ENCODE measurements around the gene CMTM6. TPM values are rescaled to one million over a fixed set of nuclear protein-coding genes. Genes with fewer than 3 reads are reported as not detected.

CMTM6 gene
- 27.6 and 74.6 TPM in 2 replicates for total RNA-seq (ENCODE audit: low replicate concordance)

DNA sequence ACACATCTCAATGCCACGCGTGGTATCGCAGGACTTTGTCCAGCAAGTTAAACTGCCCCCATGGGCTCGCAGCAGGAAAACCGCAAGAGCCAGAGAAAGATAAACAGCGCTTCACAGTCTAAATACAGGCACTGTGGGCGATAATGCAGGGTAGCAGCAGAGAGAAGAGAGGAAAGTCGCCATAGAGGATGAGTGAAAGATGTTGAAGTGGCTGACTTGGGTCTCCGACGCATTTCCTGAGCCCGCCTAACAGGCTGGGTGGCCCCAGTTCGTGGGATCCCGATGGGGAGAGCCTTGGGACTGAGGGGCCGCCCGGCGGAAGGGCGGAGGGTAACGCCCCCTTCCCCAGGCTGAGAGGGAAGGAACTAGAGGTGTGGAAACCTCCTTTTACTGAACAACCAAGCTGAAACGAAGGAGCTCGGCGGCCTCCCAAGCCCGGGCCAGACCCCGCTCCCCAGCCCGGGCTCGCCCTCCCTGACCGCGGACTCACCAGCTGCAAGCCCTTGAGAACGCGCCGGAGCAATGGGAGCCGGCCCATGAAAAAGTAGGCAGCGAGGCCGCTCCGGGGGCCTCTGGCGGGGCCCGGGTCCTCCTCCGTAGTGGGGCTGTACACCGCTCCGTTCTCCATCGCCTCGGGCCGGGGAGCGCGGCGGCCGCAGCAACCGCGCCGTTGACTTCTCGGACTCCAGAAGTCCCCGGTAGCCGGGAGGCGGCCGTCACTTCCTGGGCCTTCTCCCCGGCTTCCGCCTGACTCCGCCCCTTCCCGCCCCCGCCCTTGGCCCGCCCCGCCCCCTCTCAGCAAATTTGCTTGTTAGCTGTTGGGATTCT, at the start of gene CMTM6:
Gene CMTM6 (minus strand): TSS at position 735 of the 828 bp plus-strand sequence. CDS start 107 bp downstream, at position 628.

Other genes starting within 250 kb of the CMTM6 start
- 3.0 and 9.0 TPM in 2 replicates for gene CMTM7, start 111.0 kb downstream of the CMTM6 start, total RNA-seq (ENCODE audit: low replicate concordance)
- 13.3 and 33.2 TPM in 2 replicates for gene DYNC1LI1, start 68.0 kb upstream of the CMTM6 start, total RNA-seq (ENCODE audit: low replicate concordance)
- 18.1 and 24.6 TPM in 2 replicates for gene CNOT10, start 182.3 kb upstream of the CMTM6 start, total RNA-seq (ENCODE audit: low replicate concordance)